Thymus (tissue), 11 donors: ENCODE data around the gene PIEZO1. TPM values are rescaled to one million over a fixed set of nuclear protein-coding genes. Genes with fewer than 3 reads are reported as not detected.
"Not testable (repeated sequence)": the region's sequence is repeated elsewhere in the genome, so short reads cannot be mapped to it uniquely, and the experiment has no call there.

ENCODE experiments used
- DNase-seq, 9 donors: peaks; one replicate each; pipeline ENCODE4 v3.0.0-alpha.2; 2013; ENCODE audit warnings: low spot score in 9 of 9, low read depth in 6 of 9, missing footprints in 1 of 9
- H3K27ac ChIP-seq, 2 donors: one replicate each; pipeline ENCODE4 v1.5.1; 2013; ENCODE audit warnings: control low read depth in 1 of 2, low read depth in 1 of 2, low read length in 1 of 2, mild to moderate bottlenecking in 1 of 2, moderate library complexity in 1 of 2
- H3K27me3 ChIP-seq, 2 donors: one replicate each; pipeline ENCODE4 v1.5.1; 2013; ENCODE audit warnings: low read length in 1 of 2; ENCODE audit not compliant: control insufficient read depth in 2 of 2, insufficient read depth in 1 of 2
- H3K36me3 ChIP-seq, 2 donors: one replicate each; pipeline ENCODE4 v1.5.1; 2013; ENCODE audit warnings: low read length in 1 of 2, mild to moderate bottlenecking in 1 of 2, moderate library complexity in 1 of 2; ENCODE audit not compliant: control insufficient read depth in 2 of 2, insufficient read depth in 2 of 2
- H3K4me1 ChIP-seq, 2 donors: one replicate each; pipeline ENCODE4 v1.5.1; 2013; ENCODE audit warnings: low read length in 2 of 2; ENCODE audit not compliant: control insufficient read depth in 2 of 2, insufficient read depth in 2 of 2
- H3K4me3 ChIP-seq, 2 donors: one replicate each; pipeline ENCODE4 v1.5.1; 2013; ENCODE audit warnings: low read length in 2 of 2, control low read depth in 1 of 2, mild to moderate bottlenecking in 1 of 2
- H3K9me3 ChIP-seq, 2 donors: one replicate each; pipeline ENCODE4 v1.5.1; 2013; ENCODE audit warnings: low read length in 1 of 2, mild to moderate bottlenecking in 1 of 2; ENCODE audit not compliant: control insufficient read depth in 2 of 2, insufficient read depth in 1 of 2
- WGBS: extraction: QIAGEN DNeasy Blood & Tissue Kit; methylation state at CpG from one replicate; pipeline ENCODE4 v1.1.7; 2013; 5-methylcytosine and 5-hydroxymethylcytosine counted together
- polyA plus RNA-seq: library from polyadenylated mRNA; stranded (reverse); fragments of 200-250 nt; gene quantifications from one replicate; pipeline ENCODE4 v1.2.3, GENCODE V29; 2013
- total RNA-seq: library from RNA; stranded (reverse); fragments of 120-200 nt; gene quantifications from one replicate; pipeline ENCODE4 v1.2.4, GENCODE V29; 2013
- donor health status: healthy.

PIEZO1 gene
- total and polyA plus RNA-seq, 2 donors, result 25.2 to 115 TPM

- Histone ChIP-seq H3K27ac (no peak overlapping the region), H3K4me1 (no peaks in the 10 kb centered on the region), H3K4me3 (no peak overlapping the region), H3K36me3 (peaks cover 0 to 24% of the 10 kb centered on the region in 2 donors), H3K9me3 (peaks cover 0 to 6% of the 10 kb centered on the region in 2 donors), H3K27me3 (no peaks in the 10 kb centered on the region)
- no peak for DNase-seq
- WGBS, result 97% methylated on average over 26 of the region's 26 CpGs
Measured at GRCh38 chr16:88826070-88826840, 41.2 kb upstream of the PIEZO1 start.

- peaks cover 0 to 24% of the 10 kb centered on the region in 2 donors for H3K36me3 ChIP-seq
- no peaks in the 10 kb centered on the region for H3K4me1 ChIP-seq
- H3K9me3 ChIP-seq, result peaks cover 0 to 6% of the 10 kb centered on the region in 2 donors
- no peak for DNase-seq
- no peak overlapping the region for H3K4me3 ChIP-seq
- no peak overlapping the region for H3K27ac ChIP-seq
- H3K27me3 ChIP-seq, result no peaks in the 10 kb centered on the region
- 90% methylated on average over 11 of the region's 12 CpGs for WGBS
Measured at GRCh38 chr16:88825146-88825545, 40.1 kb upstream of the PIEZO1 start.

GRCh38 chr16:88824256-88825077 is 39.4 kb upstream of the PIEZO1 start:
- no peak for DNase-seq

GRCh38 chr16:88823646-88824045 is 38.6 kb upstream of the PIEZO1 start:
- H3K4me3 ChIP-seq, DNase-seq, H3K9me3 ChIP-seq, H3K27ac ChIP-seq, H3K4me1 ChIP-seq, H3K27me3 ChIP-seq: not testable (repeated sequence)
- H3K36me3 ChIP-seq, result peaks cover 0 to 24% of the 10 kb centered on the region in 2 donors
- 98% methylated on average over 29 of the region's 31 CpGs for WGBS

More at GRCh38 chr16:88824256-88825077, 39.4 kb upstream of the PIEZO1 start:
- Histone ChIP-seq H3K36me3 (peaks cover 0 to 24% of the 10 kb centered on the region in 2 donors), H3K9me3 (peaks cover 0 to 6% of the 10 kb centered on the region in 2 donors), H3K27me3 (no peaks in the 10 kb centered on the region), H3K4me1 (no peaks in the 10 kb centered on the region), H3K27ac (no peak overlapping the region), H3K4me3 (no peak overlapping the region)
- WGBS, result 93% methylated on average over 33 of the region's 33 CpGs

GRCh38 chr16:88822281-88823040 is 37.4 kb upstream of the PIEZO1 start:
- Histone ChIP-seq H3K27ac (no peak overlapping the region), H3K36me3 (peaks cover 0 to 17% of the 10 kb centered on the region in 2 donors), H3K4me3 (no peak overlapping the region), H3K4me1 (peaks cover 0 to 2% of the 10 kb centered on the region in 2 donors), H3K9me3 (peaks cover 0 to 6% of the 10 kb centered on the region in 2 donors), H3K27me3 (no peaks in the 10 kb centered on the region)
- DNase-seq, result no peak
- WGBS, result 98% methylated on average over 24 of the region's 24 CpGs

- Histone ChIP-seq H3K36me3 (peaks cover 0 to 22% of the 10 kb centered on the region in 2 donors), H3K27me3 (no peaks in the 10 kb centered on the region), H3K4me1 (peaks cover 0 to 3% of the 10 kb centered on the region in 2 donors), H3K4me3 (no peak overlapping the region), H3K27ac (no peak overlapping the region), H3K9me3 (peaks cover 0 to 7% of the 10 kb centered on the region in 2 donors)
- no peak for DNase-seq
- 89% methylated on average over 22 of the region's 22 CpGs for WGBS
Measured at GRCh38 chr16:88821168-88821850, 36.3 kb upstream of the PIEZO1 start.

GRCh38 chr16:88820385-88821025 is 35.5 kb upstream of the PIEZO1 start:
- Histone ChIP-seq H3K27me3 (no peaks in the 10 kb centered on the region), H3K36me3 (peaks cover 0 to 22% of the 10 kb centered on the region in 2 donors), H3K9me3 (peaks cover 0 to 14% of the 10 kb centered on the region in 2 donors), H3K4me3 (no peak overlapping the region), H3K27ac (no peak overlapping the region), H3K4me1 (peaks cover 3 to 11% of the 10 kb centered on the region in 2 donors)
- DNase-seq, result no peak
- 97% methylated on average over 20 of the region's 20 CpGs for WGBS

GRCh38 chr16:88819126-88819525 is 34.1 kb upstream of the PIEZO1 start:
- 90% methylated on average over 16 of the region's 16 CpGs for WGBS
- H3K4me3 ChIP-seq, result no peak overlapping the region
- no peak for DNase-seq
- H3K36me3 ChIP-seq, result peaks cover 0 to 22% of the 10 kb centered on the region in 2 donors
- no peak overlapping the region for H3K27ac ChIP-seq
- no peaks in the 10 kb centered on the region for H3K27me3 ChIP-seq
- peaks cover 3 to 12% of the 10 kb centered on the region in 2 donors for H3K4me1 ChIP-seq
- peaks cover 0 to 14% of the 10 kb centered on the region in 2 donors for H3K9me3 ChIP-seq
